Hypothalamus (tissue), 51 donors: ENCODE data around the gene CCL13.
"Not testable (repeated sequence)": the region's sequence is repeated elsewhere in the genome, so short reads cannot be mapped to it uniquely, and the experiment has no call there.

Experiments
- DNase-seq, 51 donors: peaks; one replicate each; lab custom pipeline; 2025; lab: John Stamatoyannopoulos, UW

CCL13 gene

DNA sequence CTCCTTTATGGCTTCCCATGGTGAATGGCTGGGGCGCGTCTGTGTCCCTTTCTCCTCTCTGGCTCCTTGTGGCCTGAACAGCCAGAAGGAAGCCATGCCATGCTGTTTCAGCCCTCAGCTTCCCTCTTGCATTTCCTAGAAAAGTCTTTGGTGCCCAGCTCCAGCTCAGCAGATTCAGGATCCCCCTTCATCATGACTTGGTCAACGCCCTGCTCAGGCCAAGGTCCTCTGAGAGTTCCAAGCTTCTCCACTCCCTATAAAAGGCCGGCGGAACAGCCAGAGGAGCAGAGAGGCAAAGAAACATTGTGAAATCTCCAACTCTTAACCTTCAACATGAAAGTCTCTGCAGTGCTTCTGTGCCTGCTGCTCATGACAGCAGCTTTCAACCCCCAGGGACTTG, at the start of gene CCL13:
Gene CCL13, plus strand, starts transcription at position 287 of the 400 bp plus-strand sequence. Its CDS starts 47 bp downstream, at position 334.
- DNase-seq, result no peak

DNA sequence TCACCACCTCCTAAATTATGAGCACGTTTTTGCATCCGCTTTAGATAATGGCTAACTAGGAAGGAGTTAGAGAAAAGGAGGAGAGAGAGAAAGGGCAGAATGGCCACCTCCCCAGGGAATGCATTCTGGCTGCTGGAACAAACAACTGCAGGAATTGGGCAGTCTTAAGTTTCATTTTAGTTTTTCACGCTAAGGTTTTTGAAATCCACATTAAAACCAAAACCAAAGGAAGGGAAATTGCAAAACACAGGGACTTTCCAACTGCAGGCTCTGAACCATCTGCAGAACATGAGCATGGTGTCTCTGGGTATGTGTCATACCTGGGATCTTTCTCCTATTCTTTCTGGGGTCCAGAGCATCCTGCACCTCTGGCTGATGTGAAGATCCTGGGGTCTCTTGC, 49.2 kb upstream of the CCL13 start:
- DNase-seq, result no peak

DNA sequence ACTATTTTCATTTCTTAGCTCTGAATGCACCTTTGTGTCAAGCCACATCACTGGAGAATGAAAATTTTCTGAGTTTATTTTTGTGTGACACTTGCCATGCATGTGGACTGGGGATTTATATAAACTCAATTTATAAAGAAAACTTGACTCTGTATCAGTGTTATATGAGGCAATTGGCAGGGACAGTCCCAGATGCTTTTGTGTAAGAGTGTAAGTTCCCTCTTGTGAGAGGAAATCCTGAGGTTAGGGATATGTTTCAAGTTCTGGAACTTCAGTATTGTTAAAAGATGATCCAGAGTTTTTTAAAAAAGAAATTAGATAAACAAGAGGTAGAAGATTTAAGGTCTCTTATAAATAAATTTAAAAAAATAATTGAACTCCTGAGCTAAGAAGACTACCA, 47.9 kb upstream of the CCL13 start:
- DNase-seq, result no peak

DNA sequence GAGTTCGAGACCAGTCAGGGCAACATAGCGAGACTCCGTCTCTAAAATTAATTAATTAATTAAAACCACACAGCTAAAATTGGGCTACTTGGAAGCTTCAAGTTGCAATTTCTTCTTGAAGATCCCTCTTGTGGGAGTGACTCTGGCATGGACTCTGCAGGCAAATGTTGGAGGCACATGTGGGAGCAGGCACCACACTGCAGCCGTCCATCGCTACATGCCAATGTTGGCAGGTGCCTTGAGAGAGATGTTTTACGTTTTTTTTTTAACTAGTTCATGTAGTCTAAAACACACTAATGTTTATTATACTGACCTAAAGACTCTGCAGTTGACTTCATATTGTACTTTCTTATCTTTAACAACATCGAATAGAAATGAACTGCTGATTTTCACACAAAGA, 45.0 kb upstream of the CCL13 start:
- DNase-seq, result no peak

DNA sequence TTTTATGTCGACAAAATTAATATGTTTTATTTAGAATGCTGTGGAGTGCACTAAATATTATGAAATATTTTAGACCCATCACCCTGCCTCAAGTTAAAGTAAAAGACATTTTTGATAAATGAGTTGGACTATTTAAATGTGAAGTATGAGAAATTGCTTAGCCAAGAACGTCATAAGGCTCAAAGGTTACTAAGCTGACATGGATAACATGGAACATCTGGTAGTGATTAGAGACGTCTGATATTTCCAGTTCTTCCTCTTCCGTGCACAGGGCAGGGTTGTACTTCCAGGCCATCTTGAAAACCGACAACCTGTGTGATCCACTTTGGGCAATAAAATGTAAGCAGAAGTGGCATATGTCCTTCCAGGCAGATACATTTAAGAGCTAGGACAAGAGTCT, 44.2 kb upstream of the CCL13 start:
- DNase-seq, result no peak

DNA sequence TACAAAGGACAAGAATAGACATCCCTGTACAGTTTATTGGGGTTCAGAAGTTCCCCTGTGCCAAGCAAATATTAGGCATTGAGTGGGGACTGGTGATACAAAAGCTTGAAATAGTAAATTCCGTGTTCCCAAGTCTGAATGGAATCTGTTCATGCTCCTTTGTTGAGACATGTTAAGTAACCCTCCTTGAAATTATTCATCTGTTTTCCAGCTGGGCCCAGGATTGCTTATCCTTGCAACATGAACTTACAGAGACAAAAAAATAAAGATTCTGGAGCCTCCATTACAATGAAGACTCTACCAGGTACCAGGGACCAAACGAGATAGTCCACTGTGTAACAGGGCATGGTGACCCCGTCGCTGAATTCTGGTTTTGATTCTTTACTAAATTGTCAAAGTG, 43.1 kb upstream of the CCL13 start:
- no peak for DNase-seq

DNA sequence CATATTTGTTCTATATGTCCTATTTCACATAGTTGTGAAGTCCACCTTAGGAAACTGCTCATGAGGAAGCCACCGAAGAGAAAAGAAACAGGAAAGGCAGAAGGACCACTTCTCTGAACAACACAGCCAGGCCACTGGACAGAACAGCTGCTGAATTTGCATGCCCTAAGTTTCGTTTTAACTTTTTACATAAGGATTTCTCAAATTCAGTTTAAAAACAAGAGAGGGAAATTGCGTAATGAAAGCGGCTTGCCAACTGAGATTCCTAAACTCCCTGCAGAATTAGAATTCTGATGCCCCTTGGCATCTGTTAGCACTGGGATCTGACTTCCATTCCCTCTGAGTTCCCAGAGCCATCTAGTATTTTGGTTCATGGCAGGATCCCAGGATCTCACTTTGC, 42.0 kb upstream of the CCL13 start:
- DNase-seq, result peak in 1 of 51 donors; percentile 9

DNA sequence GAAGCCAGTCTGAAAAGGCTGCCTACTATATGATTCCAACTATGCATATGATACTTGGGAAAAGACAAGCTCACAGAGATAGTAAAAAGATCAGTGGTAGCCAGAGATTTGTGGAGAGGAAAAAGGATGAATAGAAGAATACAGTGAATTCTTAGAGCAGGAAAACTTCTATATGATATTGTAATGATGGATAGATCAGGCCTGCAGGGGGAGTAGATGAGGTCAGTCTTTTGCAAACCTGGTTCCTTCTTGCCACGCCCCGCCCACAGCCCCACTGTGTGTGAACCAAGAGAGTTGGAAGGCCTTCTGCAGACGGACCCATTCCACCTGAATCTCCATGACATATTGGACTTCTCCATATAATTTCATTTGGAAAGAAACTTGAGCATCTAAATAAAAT, 37.8 kb upstream of the CCL13 start:
- no peak for DNase-seq

DNA sequence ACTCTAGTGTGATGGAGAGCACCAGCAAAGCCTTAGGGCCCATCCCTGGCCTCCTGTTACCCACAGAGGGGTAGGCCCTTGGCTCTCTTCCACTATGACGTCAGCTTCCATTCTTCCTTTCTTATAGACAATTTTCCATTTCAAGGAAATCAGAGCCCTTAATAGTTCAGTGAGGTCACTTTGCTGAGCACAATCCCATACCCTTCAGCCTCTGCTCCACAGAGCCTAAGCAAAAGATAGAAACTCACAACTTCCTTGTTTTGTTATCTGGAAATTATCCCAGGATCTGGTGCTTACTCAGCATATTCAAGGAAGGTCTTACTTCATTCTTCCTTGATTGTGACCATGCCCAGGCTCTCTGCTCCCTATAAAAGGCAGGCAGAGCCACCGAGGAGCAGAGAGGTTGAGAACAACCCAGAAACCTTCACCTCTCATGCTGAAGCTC, 37.2 kb upstream of the CCL13 start, which contains the start of gene CCL8:
Gene CCL8, plus strand, starts transcription at position 397 of the 445 bp plus-strand sequence. CDS start 67 bp downstream, outside the sequence.
- no peak for DNase-seq

DNA sequence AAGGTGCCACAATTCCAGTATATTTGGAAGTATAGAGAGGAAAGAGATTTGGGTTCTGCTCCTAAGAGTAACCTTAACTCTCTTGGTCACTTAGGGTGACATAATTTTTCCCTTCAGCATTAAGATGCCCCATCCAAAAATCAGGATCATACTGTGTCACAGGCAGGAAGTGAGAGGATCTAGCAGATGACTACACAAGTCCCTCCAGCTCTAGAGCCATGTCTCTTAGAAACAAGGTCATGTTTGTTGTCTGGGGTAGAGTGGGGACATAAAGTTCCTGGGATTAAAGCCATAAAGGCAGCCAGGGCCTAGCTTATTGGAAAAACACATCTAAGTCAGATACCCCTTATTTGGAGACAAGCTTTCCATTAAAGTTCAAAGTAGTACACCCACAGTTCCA, 34.3 kb upstream of the CCL13 start:
- no peak for DNase-seq

DNA sequence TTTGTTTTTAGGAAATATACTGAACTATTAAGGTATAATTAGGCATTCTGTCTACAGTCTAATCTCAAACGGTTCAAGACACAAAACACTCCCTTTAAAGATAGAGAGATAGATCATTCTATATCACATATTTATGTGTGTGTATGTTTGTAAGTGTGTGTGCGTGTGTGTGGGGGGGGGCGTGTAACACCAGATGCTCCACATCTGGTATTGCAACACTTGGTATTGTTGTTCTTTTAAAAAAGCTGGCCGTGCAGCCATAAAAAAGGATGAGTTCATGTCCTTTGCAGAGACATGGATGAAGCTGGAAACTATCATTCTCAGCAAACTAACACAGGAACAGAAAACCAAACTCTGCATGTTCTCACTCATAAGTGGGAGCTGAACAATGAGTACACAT, 28.7 kb upstream of the CCL13 start:
- not testable (repeated sequence) for DNase-seq

DNA sequence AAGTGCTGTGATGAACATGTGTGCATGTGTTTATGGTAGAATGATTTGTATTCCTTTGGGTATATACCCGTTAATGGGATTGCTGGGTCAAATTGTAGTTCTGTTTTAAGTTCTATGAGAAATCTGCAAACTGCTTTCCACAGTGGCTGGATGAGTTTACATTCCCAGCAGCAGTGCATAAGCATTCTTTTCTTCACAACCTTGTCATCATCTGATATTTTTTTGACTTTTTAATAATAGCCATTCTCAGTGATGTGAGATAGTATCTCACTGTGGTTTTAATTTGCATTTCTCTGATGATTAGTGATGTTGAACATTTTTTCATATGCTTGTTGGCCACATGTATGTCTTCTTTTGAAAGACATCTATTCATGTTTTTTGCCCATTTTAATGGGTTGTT, 18.6 kb upstream of the CCL13 start:
- no peak for DNase-seq

DNA sequence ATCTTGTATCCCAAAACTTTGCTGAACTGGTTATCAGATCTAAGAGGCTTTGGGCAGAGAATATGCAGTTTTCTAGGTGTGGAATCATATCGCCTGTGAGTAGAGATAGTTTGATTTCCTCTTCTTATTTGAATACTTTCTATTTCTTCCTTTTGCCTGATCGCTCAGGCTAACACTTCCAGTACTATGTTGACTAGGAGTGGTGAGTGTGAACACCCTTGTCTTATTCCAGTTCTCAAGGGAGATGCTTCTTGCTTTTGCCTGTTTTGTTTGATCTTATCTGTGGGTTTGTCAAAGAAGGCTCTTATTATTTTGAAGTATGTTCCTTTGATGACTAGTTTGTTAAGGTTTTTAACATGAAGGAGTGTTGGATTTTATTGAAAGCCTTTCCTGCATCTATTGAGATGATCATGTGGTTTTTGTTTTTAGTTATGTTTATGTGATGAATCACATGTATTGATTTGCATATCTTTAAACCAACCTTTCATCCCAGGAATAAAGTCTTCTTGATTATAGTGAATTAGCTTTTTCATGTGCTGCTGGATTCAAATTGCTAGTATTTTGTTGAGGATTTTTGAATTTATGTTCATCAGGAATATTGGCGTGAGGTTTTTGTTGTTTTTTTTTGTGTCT, 17.0 kb upstream of the CCL13 start:
- no peak for DNase-seq

DNA sequence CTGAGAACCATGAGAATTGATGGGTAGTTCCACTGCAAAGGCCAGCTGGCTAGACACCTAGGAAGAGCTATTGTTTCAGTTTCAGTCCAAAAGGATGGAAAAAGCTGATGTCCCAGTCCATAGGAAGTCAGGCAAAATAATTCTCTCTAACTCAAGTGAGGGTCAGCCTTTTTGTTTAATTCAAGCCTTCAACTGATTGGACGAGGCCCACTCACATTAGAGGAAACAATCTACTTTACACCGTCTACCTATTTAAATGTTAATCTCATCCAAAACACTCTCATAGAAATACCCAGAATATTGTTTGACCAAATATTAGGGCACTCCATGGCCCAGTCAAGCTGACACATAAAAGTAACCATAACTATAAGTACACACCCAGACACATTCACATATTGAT, 14.4 kb upstream of the CCL13 start:
- no peak for DNase-seq

DNA sequence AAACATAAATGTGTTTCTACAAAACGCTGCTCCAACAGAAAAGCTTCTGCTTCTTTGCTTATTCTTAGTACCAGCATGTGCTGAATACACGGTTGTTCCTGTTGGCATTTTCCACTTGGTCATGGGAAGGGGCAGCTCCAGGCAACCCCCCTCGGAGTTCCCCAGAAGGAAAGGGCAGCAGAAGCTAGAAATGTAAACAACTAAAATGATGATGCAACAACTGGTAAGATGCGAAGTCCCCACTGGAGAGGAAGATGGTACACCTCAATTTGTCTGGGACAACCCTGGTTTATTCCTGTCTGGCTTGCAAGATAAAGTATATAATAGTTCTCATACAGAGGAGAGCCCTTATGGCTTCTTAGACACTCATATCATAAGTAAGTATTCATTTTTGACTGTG, 9.2 kb upstream of the CCL13 start:
- no peak for DNase-seq

DNA sequence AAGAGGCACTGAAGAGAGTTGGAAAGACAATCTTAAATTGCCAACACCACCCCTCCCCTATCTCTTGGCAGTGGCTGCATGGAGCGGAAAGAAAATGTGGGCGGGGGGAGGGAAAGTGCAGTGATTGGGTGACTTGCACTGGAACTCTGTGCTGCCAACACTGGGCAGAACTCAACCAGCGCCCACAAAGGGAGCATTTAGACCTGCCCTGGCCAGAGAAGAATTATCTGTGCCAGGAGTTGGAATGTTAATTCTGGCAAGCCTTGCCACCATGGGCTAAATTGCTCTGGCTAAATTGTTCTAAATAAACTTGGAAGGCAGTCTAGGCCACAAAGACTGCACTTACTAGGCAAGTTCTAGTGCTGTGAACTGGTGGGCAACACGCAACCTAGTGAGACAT, 6.5 kb upstream of the CCL13 start:
- no peak for DNase-seq

DNA sequence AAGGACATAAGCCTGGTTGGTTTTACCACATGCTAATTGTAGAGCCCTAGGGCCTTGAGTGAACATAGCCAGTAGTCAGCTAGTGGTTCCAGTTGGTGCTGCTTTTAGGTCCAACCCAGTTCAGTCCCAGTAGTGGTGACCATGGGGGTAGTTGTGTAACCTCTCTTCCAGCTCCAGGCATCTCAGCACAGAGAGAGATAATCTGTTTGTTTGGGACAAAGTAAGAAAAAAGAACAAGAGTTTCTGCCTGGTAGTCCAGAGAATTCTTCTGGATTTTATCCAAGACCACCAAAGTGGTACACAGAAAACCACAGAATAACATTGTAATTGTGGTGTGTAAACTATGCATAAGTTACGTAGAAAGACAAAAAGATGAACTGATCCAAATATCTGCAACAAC, 5.2 kb upstream of the CCL13 start:
- DNase-seq, result no peak

DNA sequence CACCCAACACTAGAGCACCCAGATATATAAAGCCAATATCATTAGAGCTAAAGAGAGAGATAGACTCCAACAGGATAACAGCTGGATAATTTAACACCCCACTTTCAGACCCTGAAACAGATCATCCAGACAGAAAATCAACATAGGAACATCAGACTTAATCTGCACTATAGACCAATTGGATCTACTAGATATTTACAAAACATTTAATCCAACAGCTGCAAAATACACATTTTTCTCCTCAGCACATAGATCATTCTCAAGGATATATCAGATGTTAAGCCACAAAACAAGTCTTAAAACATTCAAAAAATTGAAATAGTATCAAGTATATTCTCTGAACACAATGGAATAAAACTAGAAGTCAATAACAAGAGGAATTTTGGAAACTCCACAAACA, 4.1 kb upstream of the CCL13 start:
- no peak for DNase-seq

DNA sequence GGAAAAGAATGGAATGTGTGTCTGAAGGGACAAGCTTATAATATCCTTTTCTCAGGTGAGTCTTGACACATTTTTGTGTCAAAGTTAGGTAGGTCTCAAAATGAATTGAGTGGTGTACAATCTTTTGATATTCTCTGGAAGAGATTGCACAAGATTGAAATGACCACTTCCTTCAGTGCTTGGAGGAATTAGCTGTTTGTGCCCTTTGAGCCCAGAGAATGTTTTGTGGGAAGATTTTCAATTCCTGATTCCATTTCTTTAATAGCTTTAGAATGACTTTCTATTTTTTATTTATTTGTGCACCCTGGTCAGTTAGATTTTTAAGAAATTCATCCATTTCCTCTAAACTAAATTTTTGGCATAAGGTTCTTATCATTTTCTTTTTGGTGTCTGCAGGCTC, 1.6 kb upstream of the CCL13 start:
- no peak for DNase-seq

DNA sequence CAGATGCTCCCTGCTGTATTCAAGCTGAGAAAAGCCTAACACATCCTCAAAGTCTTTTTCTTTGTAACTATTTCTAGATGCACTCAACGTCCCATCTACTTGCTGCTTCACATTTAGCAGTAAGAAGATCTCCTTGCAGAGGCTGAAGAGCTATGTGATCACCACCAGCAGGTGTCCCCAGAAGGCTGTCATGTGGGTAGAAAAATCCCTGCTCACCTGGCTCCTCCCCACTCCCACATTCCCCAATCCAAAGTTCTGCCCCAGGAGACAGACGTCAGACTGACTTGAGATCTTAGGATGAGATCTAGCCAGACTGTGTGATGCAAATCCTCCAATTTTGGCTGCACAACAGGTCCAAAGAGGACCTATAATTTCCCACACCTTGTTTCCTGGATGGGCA, 1.1 kb downstream of the CCL13 start:
- no peak for DNase-seq

DNA sequence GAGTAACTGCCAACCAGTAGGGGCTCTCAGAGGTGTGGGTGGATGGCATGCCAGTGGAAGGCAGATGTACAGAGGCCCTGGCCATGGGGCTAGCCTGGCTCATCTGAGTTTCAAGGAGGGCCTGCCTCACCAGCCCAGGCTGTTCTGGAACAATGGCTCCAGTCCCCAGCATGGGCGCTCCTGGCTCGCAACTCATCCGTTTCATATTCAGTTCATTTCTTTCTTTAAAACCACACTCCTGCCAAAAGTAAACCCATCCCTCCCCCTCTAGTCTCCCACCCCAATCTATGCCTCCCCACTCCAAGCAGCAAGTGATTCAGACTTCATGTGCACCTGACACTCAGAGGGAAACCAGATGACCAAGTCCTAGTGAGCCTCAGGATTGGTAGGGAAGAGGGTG, 2.4 kb downstream of the CCL13 start:
- DNase-seq, result no peak

DNA sequence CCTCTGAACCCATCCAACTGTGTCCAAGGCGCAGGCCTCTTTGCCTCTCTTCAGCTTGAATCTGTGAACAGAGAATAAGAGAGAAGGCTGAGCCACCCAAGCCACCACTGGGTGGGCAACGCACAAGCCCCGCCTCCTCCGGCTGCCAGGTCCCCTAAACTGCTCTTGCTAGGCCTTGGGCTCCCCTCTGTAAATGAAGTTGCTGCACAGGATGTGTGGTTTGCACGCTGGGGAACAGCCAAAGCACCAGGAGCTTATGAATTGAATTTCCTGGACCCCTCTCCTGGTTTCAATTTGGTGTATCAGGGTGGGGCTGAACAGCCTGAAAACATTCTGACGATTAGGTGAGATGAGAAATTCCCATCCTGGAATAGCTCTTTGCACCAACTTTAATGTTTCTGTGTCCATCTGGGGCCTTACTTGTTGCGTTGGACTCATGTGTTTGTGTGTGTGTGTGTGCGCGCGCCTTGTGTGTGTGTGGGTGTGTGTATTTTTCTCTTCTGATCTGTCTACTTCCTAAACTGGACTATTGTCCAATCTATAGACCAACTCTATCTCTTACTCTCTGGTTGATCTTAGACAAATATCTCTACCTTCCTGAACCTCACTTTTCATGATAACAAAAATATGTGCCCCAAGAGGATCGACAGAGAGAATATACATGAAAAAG, 4.5 kb downstream of the CCL13 start:
- DNase-seq, result no peak
